Cortex of kidney (tissue), 1 donor: ENCODE measurements around the gene RASGEF1C.
"Not testable (repeated sequence)": the region's sequence is repeated elsewhere in the genome, so short reads cannot be mapped to it uniquely, and the experiment has no call there.

Experiments used
- DNase-seq: peaks from one replicate; lab custom pipeline; 2025; lab: John Stamatoyannopoulos, UW

The RASGEF1C gene

DNA sequence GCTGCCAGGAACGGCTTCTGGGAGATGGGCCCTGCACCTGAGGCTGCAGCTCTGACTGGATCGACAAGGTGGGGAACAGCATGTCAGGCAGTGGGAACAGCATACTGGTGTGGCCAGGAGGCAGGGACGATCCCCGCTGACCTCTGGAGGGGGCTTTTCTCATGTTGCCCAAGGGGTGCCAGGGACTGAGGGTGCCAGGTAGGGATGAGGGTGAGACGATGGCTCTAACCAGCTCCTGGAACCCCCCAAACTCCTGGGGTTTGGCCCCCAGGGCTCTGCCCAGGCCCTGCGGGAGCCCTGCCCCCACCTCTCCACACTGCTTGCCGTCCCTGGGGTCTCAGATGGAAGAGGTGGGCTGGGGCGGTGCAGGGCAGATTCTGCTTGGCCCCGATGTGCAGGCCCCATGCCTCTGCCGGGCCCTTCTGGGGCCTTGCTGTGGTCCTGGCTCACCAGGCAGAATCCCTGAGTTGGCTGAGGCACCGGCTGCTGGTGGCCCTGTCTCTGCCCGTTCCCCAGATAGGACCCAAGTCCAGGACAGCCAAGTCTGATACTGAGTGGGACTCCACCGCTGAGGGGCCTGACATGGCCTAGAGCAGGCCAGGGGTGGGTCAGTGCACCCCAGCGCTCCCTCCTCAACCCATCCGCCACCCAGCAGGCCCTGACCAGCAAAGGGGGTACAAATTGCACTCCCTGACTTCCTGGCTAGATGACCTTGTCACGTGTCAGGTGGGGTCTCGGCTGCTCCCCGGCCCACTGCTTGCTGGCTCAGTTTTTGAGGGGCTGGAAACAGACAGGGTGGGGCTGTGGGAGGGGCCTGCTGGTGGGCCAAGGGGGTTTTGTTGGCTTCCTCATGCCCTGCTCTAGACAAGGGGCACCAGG lies 109.0 kb downstream of the RASGEF1C start:
- no peak for DNase-seq

DNA sequence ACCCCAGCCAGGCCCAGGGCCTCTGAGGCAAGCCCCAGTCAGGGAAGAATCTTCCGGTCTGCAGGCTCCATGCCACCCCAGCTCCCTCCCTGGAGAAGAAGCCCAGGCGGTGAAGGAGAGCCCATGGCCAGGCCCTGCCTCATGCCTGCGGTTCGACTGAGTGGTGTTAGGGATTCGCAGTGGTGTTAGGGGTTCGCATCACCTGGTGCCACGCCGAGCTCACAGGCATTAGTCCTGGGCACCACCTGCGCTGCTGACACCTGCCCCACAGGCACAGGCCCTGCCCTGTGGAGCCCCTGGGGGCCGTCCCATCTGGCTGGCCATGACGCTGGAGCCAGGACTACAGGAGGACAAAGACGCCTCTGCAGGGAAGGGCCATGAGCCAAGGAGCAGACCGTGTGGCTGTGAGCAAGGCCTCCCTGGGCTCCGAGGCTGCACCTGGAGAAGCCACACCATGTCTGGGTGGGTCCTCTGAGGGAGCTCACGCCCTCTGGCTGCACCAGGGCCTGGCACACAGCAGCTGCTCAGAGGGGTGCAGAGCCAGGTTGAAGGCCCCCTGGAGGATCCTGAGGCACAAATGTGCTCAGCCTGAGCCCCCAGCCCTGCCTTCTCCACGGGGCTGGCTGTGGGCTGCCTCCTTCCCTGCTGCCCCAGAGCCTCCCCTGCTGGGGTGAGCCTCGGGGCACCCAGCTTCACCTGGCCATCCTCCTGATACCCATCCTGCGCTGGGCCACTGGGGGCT lies 109.8 kb downstream of the RASGEF1C start:
- no peak for DNase-seq

DNA sequence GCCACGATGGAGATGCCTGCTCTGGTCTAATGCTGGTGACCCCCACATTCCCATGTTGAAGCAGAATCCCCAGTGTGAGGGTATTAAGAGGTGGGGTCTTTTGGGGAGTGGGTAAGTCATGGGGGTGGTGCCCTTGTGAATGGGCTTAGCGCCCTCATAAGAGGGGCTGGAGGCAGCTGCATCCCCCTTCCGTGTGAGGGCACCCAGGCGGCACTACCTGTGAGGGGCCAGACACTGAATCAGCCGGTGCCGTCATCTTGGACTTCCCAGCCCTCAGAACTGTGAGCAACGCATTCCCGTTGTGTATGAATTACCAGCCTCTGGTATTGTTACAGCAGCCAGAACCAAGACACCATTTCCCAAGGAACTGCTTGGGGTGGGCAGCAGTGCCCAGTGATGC lies 110.5 kb downstream of the RASGEF1C start:
- DNase-seq = no peak

DNA sequence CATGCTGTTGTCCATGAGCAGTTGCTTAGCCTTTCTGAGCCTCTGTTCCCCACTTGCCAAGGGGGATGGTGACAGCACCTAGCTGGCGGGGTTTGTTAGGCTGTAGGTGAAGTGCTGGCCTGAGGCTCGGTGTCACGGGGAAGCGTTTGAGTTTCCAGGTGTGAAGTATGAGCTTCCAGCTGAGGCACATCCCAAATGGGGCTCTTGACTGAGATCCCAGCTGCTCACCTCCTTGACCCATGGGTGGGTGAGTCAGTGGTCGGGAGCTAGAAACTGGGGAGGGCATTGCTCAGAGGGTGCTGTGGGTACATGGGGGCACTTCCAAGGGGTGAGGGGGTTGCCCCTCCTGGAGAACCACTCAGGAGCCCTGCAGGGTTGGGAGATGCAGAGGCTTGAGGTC lies 111.1 kb downstream of the RASGEF1C start:
- DNase-seq = no peak

DNA sequence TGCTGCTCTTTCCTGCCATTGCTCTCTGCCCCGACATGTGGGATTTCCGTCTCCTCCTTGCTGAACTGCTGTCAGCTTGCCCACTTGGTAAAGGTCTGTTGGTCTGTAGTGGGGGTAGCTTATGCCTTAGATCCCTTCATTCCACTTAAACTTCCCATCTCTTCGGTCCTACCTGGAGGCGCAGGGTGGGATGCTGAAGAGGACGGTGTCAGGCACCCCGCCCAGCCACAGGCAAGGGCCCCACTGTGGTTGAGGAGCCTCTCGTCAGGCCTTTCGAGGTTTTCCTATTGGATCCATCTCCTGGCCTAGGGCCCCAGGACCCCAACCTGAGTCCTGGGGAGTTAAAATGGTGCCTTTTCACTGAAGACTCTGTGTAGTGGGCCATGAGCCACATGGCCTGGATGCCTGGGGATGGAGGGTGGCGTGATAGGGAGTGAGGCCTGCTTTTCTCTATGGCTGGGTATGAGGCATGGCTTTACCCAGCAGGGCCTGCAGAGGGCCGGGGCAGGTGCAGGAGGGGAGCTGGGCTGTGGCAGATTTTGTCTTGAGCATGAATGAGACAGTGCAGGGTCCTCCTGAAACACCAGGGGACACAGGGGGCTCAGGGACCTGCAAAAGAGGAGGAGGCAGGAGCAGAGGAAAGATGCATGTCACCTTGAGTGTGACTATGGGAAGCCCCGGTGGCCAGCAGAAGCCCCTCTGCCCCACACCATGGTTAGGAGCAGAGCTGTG lies 111.7 kb downstream of the RASGEF1C start:
- no peak for DNase-seq

DNA sequence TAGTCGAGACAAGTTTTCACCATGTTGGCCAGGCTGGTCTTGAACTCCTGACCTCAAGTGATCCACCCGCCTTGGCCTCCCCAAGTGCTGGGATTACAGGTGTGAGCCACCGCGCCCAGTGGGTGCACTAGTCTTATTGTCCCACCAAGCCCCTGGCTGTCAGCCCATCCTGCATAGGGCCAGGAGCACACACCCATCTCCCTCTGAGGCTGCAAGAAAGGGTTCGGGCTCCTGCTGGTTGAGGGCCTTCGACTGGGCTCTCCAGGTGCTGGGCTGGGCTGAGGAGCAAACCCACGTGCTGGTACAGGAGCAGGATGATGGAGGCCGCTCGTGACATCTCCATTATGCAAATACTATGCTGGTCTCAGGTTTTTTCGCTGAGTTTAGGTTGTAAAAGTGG lies 112.4 kb downstream of the RASGEF1C start:
- DNase-seq = no peak

DNA sequence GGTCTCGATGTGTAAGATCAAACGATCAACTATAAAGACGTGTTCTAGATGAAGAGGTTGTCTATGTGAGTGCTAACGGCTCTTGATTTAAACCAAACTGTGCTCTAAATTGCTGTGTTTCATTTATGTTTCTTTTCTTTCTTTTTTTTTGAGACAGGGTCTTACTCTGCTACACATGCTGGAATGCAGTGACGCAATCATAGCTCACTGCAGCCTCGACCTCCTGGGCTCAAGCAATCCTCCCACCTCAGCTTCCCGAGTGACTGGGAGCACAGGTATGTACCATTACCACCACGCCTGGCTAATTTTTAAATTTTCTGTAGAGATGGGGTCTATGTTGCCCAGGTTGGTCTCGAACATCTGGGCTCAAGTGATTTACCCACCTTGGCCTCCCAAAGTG lies 113.5 kb downstream of the RASGEF1C start:
- no peak for DNase-seq

DNA sequence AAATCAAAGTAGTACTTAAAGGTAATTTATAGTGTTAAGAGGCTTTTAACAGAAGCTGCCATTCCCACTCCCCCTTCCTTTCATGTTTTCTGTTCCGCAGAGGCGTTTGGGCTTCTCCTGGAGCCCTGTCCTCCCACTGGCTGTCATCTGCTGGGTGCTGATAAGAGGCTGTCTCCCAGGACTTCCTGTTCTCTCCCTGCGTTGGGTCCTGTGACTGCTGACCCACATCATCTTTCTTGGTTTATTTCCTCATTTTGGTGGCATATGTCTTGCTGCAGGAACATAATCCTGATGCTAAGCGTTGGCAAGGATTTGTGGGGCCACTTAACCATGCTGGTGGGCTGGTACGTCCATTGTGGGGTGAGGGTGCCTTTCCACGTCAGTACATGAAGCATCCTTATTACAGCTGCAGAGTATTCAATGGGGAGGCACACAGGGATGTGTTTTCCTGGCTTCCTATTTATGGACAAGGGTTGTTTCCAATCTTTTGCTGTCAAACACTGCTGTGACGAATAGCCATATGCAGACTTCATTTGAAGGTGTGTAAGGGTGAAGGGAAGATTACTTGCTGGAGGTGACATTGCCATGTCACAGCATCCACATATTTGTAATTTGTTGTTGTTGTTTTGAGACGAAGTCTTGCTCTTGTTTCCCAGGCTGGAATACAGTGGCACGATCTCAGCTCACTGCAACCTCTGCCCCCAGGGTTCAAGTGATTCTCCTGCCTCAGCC lies 115.2 kb downstream of the RASGEF1C start:
- no peak for DNase-seq

DNA sequence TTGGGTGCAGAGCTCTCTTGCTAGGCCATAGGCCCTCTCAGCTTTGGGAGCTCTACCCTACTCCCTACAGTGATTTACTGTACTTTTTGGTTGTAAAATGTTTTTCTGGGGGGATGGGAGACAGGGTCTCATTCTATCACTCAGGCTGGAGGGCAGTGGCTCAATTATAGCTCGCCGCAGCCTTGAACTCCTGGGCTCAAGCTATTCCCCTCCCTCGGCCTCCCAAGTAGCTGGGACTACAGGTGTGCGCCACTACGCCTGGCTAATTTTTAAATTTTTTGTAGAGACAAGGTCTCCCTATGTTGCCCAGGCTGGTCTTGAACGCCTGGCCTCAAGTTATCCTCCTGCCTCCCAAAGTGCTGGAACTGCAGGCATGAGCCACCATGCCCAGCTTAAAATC lies 115.8 kb downstream of the RASGEF1C start:
- DNase-seq = no peak

DNA sequence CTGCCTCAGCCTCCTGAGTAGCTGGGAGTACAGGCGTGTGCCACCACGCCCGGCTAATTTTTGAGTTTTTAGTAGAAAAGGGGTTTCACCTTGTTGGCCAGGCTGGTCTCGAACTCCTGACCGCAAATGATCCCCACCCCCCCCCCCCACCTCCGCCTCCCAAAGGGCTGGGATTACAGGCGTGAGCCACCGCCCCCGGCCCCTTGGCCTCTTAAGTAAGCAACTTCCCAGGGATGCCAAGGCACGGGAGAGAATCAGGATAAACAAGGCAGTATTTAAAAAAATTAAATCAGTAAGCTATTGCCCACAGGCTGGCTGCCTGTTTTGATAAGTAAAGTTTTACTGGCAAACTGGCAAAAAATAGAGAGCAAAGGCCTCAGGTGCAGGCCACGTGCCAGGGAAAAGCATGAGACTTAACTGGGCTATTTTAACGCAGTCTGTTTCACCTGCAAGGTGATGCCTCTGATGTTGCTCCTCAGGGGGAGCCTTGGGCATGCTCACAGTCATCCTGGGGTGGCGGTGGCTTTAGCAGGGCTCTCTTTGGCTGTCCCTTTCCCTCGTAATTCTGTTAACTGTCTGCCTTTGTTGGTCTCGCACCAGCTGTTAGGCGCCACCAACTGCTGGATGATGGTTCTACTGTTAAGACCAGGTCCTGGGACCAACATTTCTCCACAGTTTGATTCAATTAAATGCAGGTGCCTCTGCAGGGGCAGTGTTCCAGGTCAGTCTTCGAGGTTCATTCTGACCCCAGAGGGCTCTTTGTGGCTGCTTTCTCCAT lies 118.1 kb downstream of the RASGEF1C start:
- no peak for DNase-seq

DNA sequence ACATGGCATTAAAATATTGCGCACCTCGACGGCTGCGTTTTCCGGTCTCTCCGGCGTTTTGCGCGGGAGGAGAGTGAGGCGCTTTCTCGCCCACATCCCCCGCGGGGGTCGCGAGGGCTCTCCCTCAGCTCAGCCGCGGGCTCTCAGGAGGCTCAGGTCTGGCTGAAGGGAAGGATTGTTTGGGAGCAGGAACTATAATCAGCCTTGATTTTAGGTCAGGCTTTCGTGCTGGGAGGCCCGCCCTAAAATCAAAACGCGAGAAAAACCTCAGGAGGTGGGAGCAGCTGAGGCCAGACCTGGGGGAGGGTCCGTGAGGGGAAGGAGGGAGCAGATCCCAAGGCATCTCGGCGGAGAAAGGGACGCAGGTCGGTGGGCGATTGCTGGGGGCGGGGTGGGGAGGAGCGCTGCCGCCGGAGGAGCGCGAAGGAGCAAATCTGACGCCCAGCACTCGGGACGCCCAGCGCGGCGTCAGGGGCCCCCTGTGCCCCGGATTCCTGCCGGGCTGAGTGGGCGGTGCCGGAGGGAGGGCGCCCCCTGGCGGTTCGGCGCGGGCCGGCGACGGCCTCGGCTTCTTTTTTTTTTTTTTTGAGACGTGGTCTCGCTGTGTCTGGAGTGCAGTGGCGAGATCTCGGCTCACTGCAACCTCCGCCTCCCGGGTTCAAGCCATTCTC lies 118.8 kb downstream of the RASGEF1C start:
- no peak for DNase-seq

DNA sequence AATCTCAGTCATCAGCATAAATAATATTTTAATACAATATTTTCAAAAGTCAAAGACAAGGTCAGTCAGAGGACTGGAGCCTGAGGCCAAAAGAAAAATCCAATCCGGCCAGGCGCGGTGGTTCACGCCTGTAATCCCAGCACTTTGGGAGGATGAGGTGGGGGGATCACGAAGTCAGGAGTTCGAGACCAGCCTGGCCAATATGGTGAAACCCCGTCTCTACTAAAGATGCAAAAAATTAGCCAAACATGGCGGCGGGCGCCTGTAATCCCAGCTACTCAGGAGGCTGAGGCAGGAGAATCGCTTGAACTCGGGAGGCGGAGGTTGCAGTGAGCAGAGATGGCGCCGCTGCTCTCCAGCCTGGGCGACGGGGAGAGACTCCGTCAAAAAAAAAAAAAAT lies 119.4 kb downstream of the RASGEF1C start:
- DNase-seq = not testable (repeated sequence)

DNA sequence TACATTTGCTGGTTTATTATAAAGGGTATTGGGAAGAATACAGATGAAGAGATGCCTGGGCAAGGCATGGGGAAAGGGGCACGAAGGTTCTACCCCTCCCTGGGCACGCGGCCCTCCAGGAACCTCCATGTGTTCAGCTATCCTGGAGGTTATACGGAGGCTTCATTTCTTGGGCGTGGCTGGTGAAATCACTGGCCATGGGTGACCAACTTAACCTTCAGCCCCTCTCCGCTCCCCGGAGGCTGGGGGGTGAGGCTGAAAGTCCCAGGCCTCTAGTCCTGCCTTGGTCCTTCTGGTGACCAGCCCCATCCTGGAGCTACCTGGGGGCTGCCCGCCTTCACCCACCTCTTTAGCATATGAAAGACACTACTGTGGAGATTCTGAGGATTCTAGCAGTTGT lies 120.5 kb downstream of the RASGEF1C start:
- no peak for DNase-seq

DNA sequence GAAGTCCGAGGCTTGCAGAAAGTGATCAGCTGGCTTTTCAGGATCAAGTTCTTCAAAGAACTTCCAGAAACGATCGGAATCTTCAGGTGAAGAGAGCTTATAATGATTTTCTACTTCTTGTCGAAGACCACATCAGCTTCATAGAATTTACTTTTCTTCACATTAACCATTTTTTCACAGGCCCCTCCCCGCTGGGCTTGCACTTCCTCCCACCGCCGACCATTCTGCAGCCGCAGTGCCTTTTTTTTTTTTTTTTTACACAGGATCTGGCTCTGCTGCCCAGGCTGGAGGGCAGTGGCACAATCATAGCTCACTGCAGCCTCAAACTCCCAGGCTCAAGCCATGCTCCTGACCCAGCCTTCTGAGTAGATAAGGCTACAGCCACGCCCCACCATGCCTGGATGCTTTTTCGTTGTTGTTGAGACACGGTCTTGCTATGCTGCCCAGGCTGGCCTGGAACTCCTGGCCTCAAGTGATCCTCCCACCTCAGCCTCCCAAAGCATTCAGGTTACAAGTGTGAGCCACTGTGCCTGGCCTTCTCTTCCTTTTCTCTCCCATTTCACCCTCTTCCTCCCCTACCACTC lies 122.1 kb downstream of the RASGEF1C start:
- DNase-seq = no peak

DNA sequence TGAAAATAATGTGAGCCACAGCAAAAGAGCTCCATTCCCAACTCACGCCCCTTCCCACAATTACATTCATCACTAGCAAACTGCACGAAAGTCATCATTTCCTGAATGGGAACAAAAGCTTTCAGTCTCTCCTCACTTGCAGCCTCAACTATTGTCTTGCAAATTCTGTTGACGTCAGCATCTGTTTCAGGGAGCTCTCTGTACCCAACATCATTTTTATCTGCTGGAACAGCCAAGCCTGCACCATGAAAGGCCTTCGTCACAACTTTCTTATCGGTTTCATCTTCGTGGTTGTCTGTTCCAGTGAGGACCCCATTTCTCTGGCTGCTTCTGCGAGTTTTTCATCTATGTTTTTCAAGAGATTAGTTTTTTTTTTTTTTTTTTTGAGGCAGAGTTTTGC lies 123.2 kb downstream of the RASGEF1C start:
- DNase-seq = no peak

DNA sequence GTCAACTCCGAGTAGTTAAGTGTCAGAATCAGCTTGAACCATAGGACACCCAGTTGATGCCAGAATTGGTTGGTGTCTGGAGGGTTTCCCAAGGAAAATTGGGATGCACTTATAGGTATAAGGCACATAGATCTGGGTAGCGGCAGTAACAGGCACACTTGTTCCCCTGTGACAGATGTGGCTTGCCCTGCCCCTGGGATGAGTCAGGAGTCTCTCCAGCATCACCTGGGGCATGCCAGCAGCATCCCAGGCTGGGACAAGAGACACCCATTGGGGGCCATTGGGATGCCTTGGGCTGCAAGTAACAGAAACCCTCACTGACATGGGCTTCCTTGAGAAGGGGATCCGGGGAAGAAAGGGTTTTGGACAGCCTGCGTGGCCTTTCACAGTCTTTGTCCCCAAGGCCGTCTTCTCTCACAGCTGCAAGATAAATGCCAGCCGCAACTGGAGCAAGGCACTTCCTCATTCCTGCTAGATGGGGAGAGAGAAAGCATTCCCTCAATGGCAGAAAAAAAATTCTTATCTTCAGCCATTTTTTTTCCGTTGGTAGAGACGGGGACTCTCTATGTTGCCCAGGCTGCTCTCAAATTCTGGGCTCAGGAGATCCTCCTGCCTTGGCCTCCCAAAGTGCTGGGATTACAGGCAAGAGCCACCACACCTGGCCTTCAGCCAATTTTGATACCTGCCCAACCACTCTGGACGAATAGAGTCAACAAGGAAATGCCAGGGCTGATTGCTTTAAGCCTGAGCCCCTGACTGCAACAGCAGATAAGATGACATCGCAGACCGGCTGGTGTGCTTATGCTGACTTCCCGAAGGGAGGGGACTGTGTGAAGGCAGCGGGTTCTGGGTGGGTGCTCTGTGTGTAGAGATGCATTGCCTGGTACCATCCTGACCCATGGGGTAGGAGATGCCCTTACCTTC lies 124.1 kb downstream of the RASGEF1C start:
- DNase-seq = no peak

DNA sequence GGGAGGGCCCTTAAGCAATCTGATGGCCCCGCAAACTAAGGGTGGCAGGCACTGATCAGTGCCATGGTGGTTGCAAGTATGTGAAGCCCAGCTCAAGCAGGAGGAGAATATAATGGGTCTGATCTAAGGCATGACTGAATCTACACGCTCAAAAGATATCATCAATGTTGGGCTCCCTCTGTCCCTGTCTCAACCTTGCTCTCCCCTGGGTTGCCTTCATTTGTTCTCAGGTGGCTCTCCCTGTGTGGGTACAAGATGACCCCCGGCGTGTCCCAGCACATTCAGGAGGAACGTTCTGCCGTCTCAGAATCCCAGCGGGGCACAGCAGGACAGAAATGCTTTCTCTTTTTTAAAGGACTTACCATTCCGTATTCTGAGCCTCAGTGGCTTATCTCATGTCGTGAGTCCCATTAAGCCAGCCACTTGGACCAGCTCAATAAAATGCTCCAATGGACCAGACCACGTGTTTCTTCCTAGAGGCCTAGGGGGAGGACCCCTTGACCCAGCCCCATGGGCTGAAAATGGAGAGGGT lies 125.4 kb downstream of the RASGEF1C start:
- no peak for DNase-seq

DNA sequence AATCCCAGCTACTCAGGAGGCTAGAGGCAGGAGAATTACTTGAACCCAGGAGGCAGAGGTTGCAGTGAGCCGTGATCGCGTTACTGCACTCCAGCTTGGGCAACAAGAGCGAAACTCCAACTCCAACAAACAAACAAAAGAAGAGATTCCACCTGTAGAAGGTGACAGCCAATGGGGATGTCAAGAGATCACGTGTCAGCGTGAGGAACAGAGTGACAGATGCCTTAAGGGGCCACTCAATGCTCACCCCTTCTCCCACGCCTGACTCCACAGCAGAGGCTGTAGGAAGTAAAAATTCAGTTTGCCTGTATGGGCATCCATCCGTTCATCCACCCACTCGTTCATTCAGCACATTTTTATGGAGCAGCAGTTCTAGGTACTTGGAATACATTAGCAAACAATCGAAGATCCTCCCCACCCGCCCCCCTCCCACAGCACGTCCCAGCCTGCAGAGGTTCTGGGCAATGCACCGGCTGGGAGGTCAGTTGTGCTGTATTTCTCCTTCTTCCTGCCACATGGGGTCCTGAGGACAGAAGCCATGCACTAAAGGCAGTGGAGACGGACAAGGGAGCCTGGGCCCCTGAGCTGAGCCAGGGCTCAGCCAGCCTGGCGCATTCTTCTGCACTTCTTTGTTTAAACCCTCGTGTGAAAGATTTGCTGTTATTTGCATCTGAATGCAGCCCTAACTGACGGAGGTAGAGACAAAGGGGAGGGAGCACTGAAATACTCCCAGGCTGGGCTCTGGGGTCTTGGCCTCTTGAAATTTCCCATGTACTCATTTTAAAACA lies 126.2 kb downstream of the RASGEF1C start:
- DNase-seq = no peak
